ENCODE measurements around the gene HECW1.
"Not testable (repeated sequence)": the region's sequence is repeated elsewhere in the genome, so short reads cannot be mapped to it uniquely, and the experiment has no call there.

Gene HECW1

DNA sequence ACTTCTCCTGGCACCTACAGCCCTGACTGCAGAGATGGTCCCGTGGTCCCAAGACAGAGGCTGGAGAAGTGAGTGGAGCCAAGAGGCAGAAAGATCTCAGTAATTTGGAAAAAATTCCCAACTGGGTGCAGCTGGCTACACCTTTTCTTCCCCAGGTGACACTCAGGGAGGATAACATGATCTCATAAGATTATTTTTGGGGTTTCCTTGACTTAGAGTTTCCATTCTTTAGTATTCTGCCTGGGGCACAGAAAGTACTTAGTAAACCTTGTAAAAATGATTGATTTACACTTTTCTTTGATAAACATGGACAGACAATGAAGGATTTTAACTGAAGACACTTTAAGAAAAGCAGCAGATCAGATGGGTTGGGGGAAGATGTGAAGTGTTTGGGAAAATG lies 38.6 kb downstream of the HECW1 start:
- FAIRE-seq = no peak

DNA sequence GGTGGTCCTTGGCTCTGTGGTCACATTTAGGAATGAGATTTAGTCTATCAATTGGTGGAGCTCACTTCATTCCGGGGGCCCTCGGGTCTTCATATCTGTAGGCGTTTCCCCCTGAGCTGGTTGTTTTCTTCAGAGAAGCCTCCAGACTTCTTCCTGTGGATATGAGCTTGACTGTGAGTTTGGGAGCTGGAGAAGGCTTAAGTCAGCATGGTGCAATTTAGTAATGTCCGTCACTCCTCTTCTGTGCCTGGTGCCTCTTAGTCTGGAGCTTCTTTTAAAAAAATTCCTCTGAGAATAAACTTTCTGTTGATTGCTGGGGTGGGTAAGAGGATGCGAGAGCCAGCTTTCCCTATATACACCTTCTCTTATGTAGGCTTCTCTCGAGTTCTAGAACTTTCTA lies 40.2 kb downstream of the HECW1 start:
- FAIRE-seq = no peak

DNA sequence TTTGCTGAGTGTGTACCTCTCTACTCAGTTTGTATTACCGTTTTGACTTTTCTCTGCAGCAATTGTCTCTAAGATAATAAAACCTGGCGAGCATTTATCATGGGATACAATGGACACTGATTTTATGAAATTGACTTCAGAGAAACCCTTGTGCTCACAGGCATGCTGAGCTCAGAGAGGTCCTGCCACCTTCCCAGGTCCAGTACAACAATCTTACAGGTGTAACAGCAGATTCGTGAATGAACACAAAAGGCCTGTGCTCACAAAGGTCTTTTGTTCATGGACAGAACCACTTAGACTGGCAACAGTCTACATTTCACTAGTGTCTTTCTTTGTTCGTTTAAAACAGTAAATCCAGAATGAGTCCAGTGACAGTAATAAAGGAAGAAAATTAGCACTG lies 43.2 kb downstream of the HECW1 start:
- no peak for FAIRE-seq

- FAIRE-seq = no peak
These were observed 51.4 kb downstream of the HECW1 start for GRCh38 chr7:43163885-43164284.

DNA sequence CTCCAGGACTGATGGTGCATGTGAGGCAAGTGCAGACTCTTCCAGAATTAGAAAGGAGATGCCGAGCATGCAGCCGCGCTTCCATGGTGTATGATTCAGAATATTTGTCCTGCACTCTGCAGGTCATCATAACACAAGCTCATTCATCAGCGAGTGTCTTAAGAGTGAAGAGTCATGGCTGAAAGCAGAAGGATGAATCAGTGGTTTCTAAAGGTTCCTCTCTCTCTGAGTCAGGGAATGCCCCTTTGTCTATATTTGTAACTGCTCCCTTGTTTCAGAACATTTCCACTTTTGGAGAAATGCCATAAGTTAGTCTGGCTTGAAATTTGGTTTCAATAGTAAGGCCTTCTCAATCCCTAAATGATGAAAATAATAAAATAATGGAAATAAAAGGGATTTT lies 52.3 kb downstream of the HECW1 start:
- FAIRE-seq = no peak

- no peak for FAIRE-seq
These were observed 54.2 kb downstream of the HECW1 start for GRCh38 chr7:43166686-43167085.

DNA sequence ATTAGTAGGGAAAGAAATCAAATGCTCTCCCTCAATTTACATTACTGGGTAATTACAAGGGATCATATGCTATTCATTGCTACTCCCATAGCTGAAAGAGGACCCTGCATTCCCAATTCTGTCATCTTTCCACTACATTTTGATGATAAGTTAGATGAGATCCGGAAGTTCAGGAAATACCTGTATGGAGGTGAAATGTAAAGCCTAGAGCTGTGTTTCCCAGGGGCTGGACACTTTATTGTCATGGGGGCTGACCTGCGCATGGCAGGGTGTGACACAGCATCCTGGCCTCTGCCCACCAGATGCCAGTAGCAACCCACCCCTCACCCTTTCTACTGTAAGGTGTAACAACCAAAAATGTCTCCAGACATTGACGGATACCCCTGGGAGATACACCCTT lies 56.6 kb downstream of the HECW1 start:
- no peak for FAIRE-seq

- FAIRE-seq = no peak
These were observed 58.1 kb downstream of the HECW1 start for GRCh38 chr7:43170571-43170970.

- FAIRE-seq = no peak
These were observed 63.2 kb downstream of the HECW1 start for GRCh38 chr7:43175570-43176200.

DNA sequence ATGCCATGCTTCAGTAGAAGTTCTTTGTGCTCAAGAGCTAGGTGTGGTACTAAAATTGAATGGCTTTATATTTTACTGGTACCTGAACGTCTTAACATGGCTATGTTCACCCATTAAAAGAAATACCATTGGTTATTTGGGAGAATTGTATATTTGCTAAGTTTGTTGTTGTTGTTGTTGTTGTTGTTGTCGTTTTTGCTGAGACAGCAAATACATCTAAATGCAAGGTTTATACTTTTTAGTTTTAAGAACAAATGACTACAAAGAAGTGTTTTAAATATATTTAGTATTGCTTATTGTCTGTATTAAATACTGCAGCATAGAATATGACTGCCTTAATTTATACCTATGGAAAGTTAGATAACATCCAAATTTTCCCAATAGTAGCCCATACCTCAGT lies 66.9 kb downstream of the HECW1 start:
- no peak for FAIRE-seq

DNA sequence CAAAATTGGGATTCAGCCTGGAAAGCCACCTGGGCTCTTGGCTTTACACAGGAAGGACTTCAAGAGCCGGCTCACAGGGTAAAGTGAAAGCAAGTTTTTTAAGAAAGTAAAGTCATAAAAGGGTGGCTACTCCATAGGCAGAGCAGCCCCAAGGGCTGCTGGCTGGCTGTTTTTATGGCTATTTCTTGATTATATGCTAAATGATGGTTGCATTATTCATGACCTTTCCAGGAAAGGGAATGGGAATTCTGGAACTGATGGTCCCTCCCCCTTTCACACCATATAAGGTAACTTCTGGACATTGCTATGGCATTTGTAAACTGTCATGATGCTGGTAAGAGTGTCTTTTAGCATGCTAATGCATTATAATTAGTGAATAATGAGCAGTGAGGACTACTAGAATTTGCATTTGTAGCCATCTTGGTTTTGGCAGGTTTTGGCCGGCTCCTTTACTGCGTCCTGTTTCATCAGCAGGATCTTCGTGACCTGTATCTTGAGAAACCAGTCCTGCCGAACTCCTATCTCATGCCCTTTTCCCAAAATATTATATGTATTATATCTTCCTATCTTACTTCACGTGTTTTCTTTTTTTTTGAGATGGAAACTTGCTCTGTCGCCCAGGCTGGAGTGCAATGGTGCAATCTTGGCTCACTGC lies 80.5 kb downstream of the HECW1 start:
- FAIRE-seq = no peak

- FAIRE-seq = no peak
These were observed 81.4 kb downstream of the HECW1 start for GRCh38 chr7:43193893-43194292.

- no peak for FAIRE-seq
These were observed 82.8 kb downstream of the HECW1 start for GRCh38 chr7:43195256-43195655.

DNA sequence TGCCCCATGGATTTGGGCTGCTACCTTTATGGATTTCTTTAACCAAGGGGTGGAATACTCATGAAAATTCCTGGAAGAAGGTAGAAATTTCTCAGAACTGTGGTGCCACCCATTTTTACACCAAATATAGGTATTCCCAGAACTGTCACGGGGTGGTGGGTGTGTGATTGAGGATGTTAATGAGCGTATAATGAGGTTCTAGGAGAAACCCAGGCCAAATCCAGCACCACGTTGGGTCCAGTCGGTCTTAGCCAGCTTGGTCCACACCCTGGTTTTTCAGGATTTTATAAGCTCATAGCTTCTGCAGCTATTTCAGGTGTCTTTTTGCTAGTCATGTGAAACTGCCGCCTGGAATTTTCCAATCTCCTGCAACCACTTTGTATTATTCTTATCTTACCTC lies 83.3 kb downstream of the HECW1 start:
- FAIRE-seq = no peak

DNA sequence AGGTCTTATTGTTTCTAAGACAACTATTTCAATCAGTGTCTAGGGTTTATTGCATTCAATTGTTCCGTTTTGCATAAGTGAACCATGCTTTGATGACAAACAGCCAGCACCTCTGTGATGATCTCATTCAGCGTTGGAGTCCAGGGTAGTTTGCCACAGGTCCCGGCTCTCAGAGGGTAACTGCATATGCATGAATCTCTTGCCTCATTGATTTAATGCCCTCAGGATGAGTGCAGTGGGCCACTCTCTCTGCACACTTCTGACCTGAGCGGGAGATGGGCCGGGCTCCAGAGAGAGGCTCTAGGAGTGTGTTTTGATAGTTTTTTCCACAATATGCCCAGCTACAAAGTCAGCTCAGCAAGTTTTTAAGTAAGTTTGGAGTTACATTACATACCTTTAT lies 83.9 kb downstream of the HECW1 start:
- FAIRE-seq = no peak

DNA sequence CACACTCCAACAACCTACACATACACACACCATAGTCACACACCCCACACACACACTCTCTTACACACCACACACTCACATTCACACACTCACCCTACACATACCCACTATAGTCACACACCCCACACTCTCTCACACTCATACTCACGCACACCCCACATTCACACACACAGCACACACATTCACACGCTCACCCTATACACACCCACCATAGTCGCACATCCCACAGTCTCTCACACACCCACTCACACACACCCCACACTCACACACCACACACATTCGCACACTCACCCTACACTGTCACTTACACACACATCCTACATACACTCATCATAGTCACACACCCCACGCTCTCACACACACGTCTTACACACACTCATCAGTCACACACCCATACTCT lies 85.6 kb downstream of the HECW1 start:
- no peak for FAIRE-seq

DNA sequence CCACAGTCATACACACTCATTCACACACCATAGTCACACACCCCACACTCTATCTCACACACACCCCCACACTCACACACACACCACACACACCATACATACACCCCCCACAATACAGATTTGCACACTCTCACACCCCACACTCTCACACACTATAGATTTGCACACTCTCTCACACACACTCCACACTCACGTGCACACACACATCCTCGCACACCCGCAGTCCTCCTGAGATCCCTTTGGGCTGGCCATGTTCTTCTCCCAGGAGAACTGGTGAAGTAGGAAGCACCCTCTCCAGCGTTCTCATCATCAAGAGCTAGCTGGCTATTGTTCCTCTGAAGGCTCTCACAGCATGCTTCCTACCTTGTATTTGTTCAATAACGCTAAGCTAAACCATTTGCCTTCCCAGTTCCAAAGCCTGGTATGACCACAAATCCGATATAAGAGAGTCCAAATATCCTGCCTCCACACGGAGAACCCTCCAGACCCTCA lies 86.2 kb downstream of the HECW1 start:
- no peak for FAIRE-seq

- FAIRE-seq = no peak
These were observed 87.1 kb downstream of the HECW1 start for GRCh38 chr7:43199371-43200160.

DNA sequence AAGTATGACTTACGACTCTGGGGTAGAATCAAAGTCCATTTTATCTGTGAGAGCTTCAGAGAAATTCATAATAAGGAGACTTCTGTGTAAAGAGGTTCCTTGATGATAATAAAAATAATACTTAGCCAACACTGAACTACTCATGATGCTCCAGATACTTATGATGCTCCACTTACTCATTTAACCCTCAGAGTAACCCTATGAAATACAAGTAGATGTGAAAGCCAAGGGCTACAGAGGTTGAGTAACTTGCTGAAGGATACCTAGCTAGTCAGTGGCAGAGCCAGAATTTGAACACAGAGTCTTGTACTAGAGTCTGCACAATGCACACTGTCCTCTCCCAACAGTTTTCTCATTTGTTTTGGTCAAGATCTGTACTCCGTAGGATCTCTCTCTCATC lies 89.5 kb downstream of the HECW1 start:
- FAIRE-seq = no peak

DNA sequence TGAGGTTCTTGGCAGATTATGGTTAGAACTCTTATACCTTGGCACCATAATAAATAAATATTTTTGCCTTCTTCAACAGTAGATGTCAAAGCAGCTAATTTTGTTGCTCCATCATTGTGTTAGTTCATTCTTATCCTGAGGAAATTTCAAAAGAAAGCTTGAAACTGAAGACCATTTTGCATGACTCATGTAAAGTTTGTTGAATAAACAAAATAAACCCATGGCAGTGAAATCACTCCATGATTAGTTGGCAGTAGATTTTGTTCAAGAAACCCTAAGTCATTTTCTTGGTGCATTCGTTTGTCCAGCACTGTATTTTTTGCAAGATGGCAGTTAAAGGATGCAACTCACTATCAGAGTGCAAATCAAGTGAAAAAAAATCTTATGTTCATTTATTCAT lies 91.6 kb downstream of the HECW1 start:
- no peak for FAIRE-seq

DNA sequence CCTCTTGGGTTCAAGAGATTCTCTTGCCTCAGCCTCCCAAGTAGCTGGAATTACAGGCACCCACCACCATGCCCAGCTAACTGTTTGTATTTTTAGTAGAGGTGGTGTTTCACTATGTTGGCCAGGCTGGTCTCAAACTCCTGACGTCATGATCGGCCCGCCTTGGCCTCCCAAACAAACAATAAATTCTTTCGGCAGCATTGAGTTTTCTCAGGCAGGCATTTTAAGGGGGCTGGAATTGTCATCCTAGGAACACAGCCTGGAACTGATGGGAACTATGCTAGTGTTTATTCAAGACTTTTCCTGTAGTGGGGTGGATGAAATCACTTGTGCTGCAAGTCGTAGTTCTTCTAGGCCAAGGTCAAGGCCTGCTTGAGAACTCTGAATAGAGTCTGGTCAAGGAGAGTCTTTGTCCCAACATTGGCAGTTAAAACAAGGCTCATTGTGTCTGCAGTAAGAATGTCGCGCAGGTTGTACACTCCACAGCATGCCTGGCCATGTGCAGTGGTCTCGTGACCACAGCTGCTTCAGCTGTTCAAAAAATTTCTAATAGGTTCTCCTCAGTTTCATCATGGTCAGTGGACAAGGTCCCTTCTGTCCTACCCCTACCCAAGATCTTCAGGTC lies 92.8 kb downstream of the HECW1 start:
- no peak for FAIRE-seq

- no peak for FAIRE-seq
These were observed 95.8 kb downstream of the HECW1 start for GRCh38 chr7:43208242-43208641.

GRCh38 chr7:43210539-43210938 lies 98.1 kb downstream of the HECW1 start:
- not testable (repeated sequence) for FAIRE-seq

- no peak for FAIRE-seq
These were observed 98.8 kb downstream of the HECW1 start for GRCh38 chr7:43211286-43211685.

Measured in endometrium (tissue), 2 donors.